ENCODE results near the gene LENG1.

The LENG1 gene

GRCh38 chr19:54114340-54115108 lies 45.0 kb downstream of the LENG1 start:
- TF ChIP-seq, protein P1, sequence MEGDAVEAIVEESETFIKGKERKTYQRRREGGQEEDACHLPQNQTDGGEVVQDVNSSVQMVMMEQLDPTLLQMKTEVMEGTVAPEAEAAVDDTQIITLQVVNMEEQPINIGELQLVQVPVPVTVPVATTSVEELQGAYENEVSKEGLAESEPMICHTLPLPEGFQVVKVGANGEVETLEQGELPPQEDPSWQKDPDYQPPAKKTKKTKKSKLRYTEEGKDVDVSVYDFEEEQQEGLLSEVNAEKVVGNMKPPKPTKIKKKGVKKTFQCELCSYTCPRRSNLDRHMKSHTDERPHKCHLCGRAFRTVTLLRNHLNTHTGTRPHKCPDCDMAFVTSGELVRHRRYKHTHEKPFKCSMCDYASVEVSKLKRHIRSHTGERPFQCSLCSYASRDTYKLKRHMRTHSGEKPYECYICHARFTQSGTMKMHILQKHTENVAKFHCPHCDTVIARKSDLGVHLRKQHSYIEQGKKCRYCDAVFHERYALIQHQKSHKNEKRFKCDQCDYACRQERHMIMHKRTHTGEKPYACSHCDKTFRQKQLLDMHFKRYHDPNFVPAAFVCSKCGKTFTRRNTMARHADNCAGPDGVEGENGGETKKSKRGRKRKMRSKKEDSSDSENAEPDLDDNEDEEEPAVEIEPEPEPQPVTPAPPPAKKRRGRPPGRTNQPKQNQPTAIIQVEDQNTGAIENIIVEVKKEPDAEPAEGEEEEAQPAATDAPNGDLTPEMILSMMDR (IDR thresholded peaks at IDR 0.05; ENCODE audit: low read depth, low read length): no peak
- DNase-seq (ENCODE audit: extremely low read depth, low read depth): no peak

DNA sequence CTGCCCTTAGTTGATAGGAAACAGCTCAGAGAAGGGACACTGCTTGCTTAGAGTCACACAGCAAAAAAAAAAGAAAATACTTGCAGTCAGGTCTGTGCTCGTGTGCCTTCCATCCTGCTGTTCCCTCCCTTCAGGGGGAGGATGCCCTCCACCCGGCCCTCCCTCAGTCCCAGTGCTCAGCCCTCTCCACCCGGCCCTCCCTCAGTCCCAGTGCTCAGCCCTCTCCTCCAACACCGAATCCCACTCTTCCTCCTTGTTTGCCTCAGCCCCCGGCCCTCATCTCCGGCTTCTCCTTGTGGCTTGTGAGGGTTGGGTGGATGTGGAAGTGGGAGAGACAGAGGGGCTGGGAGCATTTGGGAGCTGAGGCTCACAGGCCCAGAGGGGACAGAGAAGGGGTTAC lies 49.9 kb downstream of the LENG1 start:
- TF ChIP-seq, protein P1 (IDR thresholded peaks at IDR 0.05; ENCODE audit: low read depth, low read length): no peak
- no peak for DNase-seq (ENCODE audit: extremely low read depth, low read depth)

GRCh38 chr19:54108496-54108895 lies 51.0 kb downstream of the LENG1 start:
- TF ChIP-seq, protein P1 (IDR thresholded peaks at IDR 0.05; ENCODE audit: low read depth, low read length): no peak
- DNase-seq (ENCODE audit: extremely low read depth, low read depth): no peak

GRCh38 chr19:54107876-54108490 lies 51.5 kb downstream of the LENG1 start:
- no peak for DNase-seq (ENCODE audit: extremely low read depth, low read depth)
- TF ChIP-seq, protein P1 (IDR thresholded peaks at IDR 0.05; ENCODE audit: low read depth, low read length): no peak

DNA sequence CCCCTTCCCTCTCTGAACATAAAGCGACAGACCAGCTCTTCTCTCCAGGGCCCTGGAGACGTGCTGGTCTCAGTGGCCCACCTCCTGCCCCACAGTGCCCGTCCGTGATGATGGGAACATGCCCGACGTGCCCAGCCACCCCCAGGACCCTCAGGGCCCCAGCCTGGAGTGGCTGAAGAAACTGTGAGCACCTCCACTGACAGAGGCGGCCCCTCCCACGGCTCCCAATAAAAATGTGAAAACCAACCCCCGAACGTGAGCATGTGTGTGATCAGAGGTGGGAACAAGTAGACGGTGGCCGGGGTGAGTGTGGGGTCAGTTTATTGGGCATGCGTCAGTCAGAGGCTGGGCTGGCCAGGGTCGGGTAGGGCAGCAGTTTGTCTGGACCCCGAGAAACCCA lies 52.8 kb downstream of the LENG1 start:
- TF ChIP-seq, protein P1 (IDR thresholded peaks at IDR 0.05; ENCODE audit: low read depth, low read length): no peak
- DNase-seq (ENCODE audit: extremely low read depth, low read depth): no peak

DNA sequence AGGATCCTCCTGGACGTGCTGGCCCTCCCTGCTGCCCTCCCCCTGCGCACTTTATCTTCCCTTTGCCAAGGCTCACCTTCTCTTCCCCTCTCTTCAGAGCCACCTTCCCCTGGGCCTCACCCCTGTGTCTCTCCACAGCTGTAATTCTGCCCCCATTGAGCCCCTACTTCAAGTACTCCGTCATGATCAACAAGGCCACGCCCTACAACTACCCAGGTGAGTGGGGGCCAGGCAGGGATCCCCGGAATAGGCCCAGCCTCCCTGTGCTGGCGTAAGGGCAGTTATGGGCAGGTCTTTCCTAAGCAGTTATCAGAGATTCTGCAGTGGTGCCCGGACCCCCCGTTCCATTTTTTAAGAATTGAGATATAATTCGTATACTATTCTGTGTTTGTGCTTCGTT lies 53.7 kb downstream of the LENG1 start:
- no peak for DNase-seq (ENCODE audit: extremely low read depth, low read depth)
- TF ChIP-seq, protein P1 (IDR thresholded peaks at IDR 0.05; ENCODE audit: low read depth, low read length): no peak
